SK-N-SH (cell line): ENCODE data around the gene MSTN. TPM values are rescaled to one million over a fixed set of nuclear protein-coding genes. Genes with fewer than 3 reads are reported as not detected.

Experiments used
- CTCF ChIA-PET: fragments of 300-600, 350-600 bp; formaldehyde crosslinking; extraction: SDS; loops from one replicate; lab custom pipeline; 2021; lab: Yijun Ruan, JAX
- POLR2A ChIA-PET: fragments of 350-600 bp; sonication (Branson Sonifier 250); formaldehyde crosslinking; extraction: SDS; loops from one replicate; lab custom pipeline; 2020; ENCODE audit warnings: antibody characterized with exemption, inconsistent platforms; lab: Yijun Ruan, JAX
- DNase-seq: peaks from one replicate; pipeline ENCODE4 v3.0.0; 2012
- H2AFZ ChIP-seq: fragments of 200-600 bp; sonication (generic); 2 replicates; pipeline ENCODE4 v1.8.1; 2016; ENCODE audit warnings: antibody characterized with exemption, mild to moderate bottlenecking, low read depth
- H3F3A ChIP-seq: fragments of 200-600 bp; sonication (generic); replicated peaks from 2 replicates; pipeline ENCODE3; 2016; ENCODE audit warnings: antibody characterized with exemption, mild to moderate bottlenecking; ENCODE audit not compliant: insufficient read depth
- H3K27ac ChIP-seq, 2 experiments: fragments of 200-500 bp in 1 of 2; fragments of 200-600 bp in 1 of 2; sonication (Bioruptor generic) in 1 of 2; sonication (generic), shearing (Covaris generic) in 1 of 2; 2 replicates each; pipeline versions ENCODE4 v1.5.1 to v1.6.1; 2014 to 2016; ENCODE audit warnings: low read depth in 2 of 2, inconsistent platforms in 1 of 2, low read length in 1 of 2, mild to moderate bottlenecking in 1 of 2, mixed read lengths in 1 of 2
- H3K27me3 ChIP-seq: fragments of 200-600 bp; sonication (generic), shearing (Covaris generic); 2 replicates; pipeline ENCODE4 v1.6.1; 2016; ENCODE audit warnings: mixed run types; ENCODE audit not compliant: insufficient read depth
- H3K36me3 ChIP-seq, 2 experiments: fragments of 200-500 bp in 1 of 2; fragments of 200-600 bp in 1 of 2; sonication (Bioruptor generic) in 1 of 2; sonication (generic) in 1 of 2; replicated peaks in 1 of 2; 2 replicates each; pipeline versions ENCODE3 to v1.5.1; 2014 to 2016; ENCODE audit warnings: low read length in 1 of 2, mild to moderate bottlenecking in 1 of 2; ENCODE audit not compliant: insufficient read depth in 2 of 2, control insufficient read depth in 1 of 2
- H3K4me1 ChIP-seq, 2 experiments: fragments of 200-500 bp in 1 of 2; fragments of 200-600 bp in 1 of 2; sonication (Bioruptor generic) in 1 of 2; sonication (generic), shearing (Covaris generic) in 1 of 2; 2 replicates each; pipeline versions ENCODE4 v1.5.1 to v1.6.1; 2014 to 2016; ENCODE audit warnings: low read depth in 1 of 2, low read length in 1 of 2, mixed run types in 1 of 2; ENCODE audit not compliant: insufficient read depth in 2 of 2, control insufficient read depth in 1 of 2
- H3K4me2 ChIP-seq: fragments of 200-600 bp; sonication (generic), shearing (Covaris generic); 2 replicates; pipeline ENCODE4 v1.6.1; 2017; ENCODE audit warnings: mixed run types
- H3K4me3 ChIP-seq, 2 experiments: fragments of 200-500 bp in 1 of 2; fragments of 200-600 bp in 1 of 2; sonication (Bioruptor generic) in 1 of 2; sonication (generic), shearing (Covaris generic) in 1 of 2; 2 replicates each; pipeline versions ENCODE4 v1.5.1 to v1.8.1; 2014 to 2016; ENCODE audit warnings: low read depth in 2 of 2, inconsistent platforms in 1 of 2, low read length in 1 of 2, mild to moderate bottlenecking in 1 of 2, mixed read lengths in 1 of 2, moderate library complexity in 1 of 2
- H3K79me2 ChIP-seq: fragments of 200-600 bp; sonication (generic); 2 replicates; pipeline ENCODE4 v1.8.1; 2017; ENCODE audit warnings: mild to moderate bottlenecking; ENCODE audit not compliant: insufficient read depth
- H3K9ac ChIP-seq: fragments of 200-600 bp; sonication (generic); 2 replicates; pipeline ENCODE4 v1.6.1; 2017; ENCODE audit warnings: mixed run types
- H3K9me2 ChIP-seq: fragments of 200-600 bp; sonication (generic); 2 replicates; pipeline ENCODE4 v1.6.1; 2017; ENCODE audit warnings: mixed run types
- H3K9me3 ChIP-seq: fragments of 200-600 bp; sonication (generic); 2 replicates; pipeline ENCODE4 v1.6.1; 2017; ENCODE audit warnings: mixed run types, mild to moderate bottlenecking, moderate library complexity
- H4K20me1 ChIP-seq: fragments of 200-600 bp; sonication (generic); 2 replicates; pipeline ENCODE4 v1.6.1; 2017; ENCODE audit warnings: mild to moderate bottlenecking, mixed run types; ENCODE audit not compliant: insufficient read depth
- ELF1 ChIP-seq: IDR thresholded peaks from 2 replicates; pipeline ENCODE4 v1.4.0; 2012
- EP300 ChIP-seq, 2 experiments: IDR thresholded peaks; 2 replicates each; pipeline versions ENCODE4 v1.4.0 to v1.6.1; 2012; ENCODE audit warnings: borderline replicate concordance in 1 of 2, low read depth in 1 of 2, low read length in 1 of 2
- GABPA ChIP-seq: IDR thresholded peaks from 2 replicates; pipeline ENCODE4 v1.4.0; 2012; ENCODE audit warnings: low read depth, mild to moderate bottlenecking
- GATA2 ChIP-seq: sonication (generic); formaldehyde crosslinking; IDR thresholded peaks from 2 replicates; pipeline ENCODE4 v1.5.0; 2020; ENCODE audit warnings: mild to moderate bottlenecking, missing genetic modification reagents
- IRF3 ChIP-seq: fragments of 150-350 bp; IDR thresholded peaks from 2 replicates; pipeline ENCODE4 v1.6.1; 2016; ENCODE audit warnings: mild to moderate bottlenecking, low read depth, low read length
- MXI1 ChIP-seq: IDR thresholded peaks from 2 replicates; pipeline ENCODE4 v1.6.1; 2012; ENCODE audit warnings: mild to moderate bottlenecking, low read depth, low read length, improper control_type of control experiment
- NFIC ChIP-seq: IDR thresholded peaks from 2 replicates; pipeline ENCODE4 v1.4.0; 2012; ENCODE audit warnings: borderline replicate concordance
- NRF1 ChIP-seq: IDR thresholded peaks from 2 replicates; pipeline ENCODE4 v1.6.1; 2012; ENCODE audit warnings: low read depth, mild to moderate bottlenecking, low read length
- POLR2AphosphoS5 ChIP-seq: IDR thresholded peaks from 2 replicates; pipeline ENCODE4 v1.6.1; 2012; ENCODE audit warnings: low read depth, low read length
- RCOR1 ChIP-seq: fragments of 150-350 bp; IDR thresholded peaks from 2 replicates; pipeline ENCODE4 v1.6.1; 2017; ENCODE audit warnings: antibody characterized with exemption, low read length
- REST ChIP-seq: IDR thresholded peaks from 2 replicates; pipeline ENCODE4 v1.6.1; 2012; ENCODE audit warnings: mild to moderate bottlenecking, low read depth, low read length, moderate library complexity
- RFX5 ChIP-seq: IDR thresholded peaks from 2 replicates; pipeline ENCODE4 v1.6.1; 2012; ENCODE audit warnings: mild to moderate bottlenecking, improper control_type of control experiment, low read length
- RXRA ChIP-seq: IDR thresholded peaks from 2 replicates; pipeline ENCODE4 v1.4.0; 2012; ENCODE audit warnings: low read depth, mild to moderate bottlenecking, borderline replicate concordance
- SIN3A ChIP-seq: IDR thresholded peaks from 2 replicates; pipeline ENCODE4 v1.6.1; 2012; ENCODE audit warnings: low read depth, mild to moderate bottlenecking, low read length, moderate library complexity, borderline replicate concordance
- SMC3 ChIP-seq: IDR thresholded peaks from 2 replicates; pipeline ENCODE4 v1.6.1; 2012; ENCODE audit warnings: low read depth, low read length, improper control_type of control experiment
- TAF1 ChIP-seq: IDR thresholded peaks from 2 replicates; pipeline ENCODE4 v1.6.1; 2012; ENCODE audit warnings: low read depth, mild to moderate bottlenecking, low read length, moderate library complexity, borderline replicate concordance
- TCF12 ChIP-seq: IDR thresholded peaks from 2 replicates; pipeline ENCODE4 v1.4.0; 2012
- TEAD4 ChIP-seq: IDR thresholded peaks from 2 replicates; pipeline ENCODE4 v1.4.0; 2012; ENCODE audit warnings: mild to moderate bottlenecking, borderline replicate concordance; ENCODE audit not compliant: insufficient read depth
- USF1 ChIP-seq: IDR thresholded peaks from 2 replicates; pipeline ENCODE4 v1.4.0; 2012; ENCODE audit warnings: low read depth, borderline replicate concordance
- YY1 ChIP-seq: IDR thresholded peaks from 2 replicates; pipeline ENCODE4 v1.4.0; 2012; ENCODE audit warnings: low read depth, mild to moderate bottlenecking
- polyA plus RNA-seq, 3 experiments: library from polyadenylated mRNA; depleted of rRNA; stranded (reverse); fragments of >200 nt; gene quantifications; 2 replicates each; pipeline ENCODE4 v1.2.3, GENCODE V29; 2012

MSTN gene
- polyA plus RNA-seq, 1 of the 3 experiments (the other 2 are of a cell fraction): 0.05 TPM

DNA sequence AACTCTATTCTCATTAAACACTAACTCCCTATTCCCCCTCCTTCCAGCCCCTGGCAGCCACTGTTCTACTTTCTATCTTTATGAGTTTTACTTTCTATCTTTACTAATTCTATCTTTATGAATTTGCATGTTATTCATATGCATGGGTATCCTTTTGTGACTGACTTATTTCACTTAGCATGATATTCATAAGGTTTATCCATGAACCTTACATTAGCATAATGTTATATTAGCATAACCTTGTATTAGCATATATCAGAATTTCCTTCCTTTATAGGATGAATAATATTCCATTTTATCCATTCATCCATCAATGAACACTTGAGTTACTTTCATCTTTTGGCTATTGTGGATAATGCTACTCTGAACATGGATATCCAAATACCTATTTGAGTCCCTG, 41.8 kb downstream of the MSTN start:
- Histone ChIP-seq H3K9ac (no peak overlapping the region), H3K36me3 (no peaks in the 10 kb centered on the region), H2AFZ (no peak overlapping the region), H3K4me1 (no peaks in the 10 kb centered on the region), H3K4me3 (no peak overlapping the region), H3K4me2 (no peak overlapping the region), H3K27me3 (no peaks in the 10 kb centered on the region), H3K27ac (no peak overlapping the region), H3K9me2 (no peaks in the 10 kb centered on the region), H3K9me3 (peaks cover 12% of the 10 kb centered on the region; the same call in 1 of the 2 replicates), H3F3A (no peaks in the 10 kb centered on the region), H4K20me1 (no peaks in the 10 kb centered on the region), H3K79me2 (no peaks in the 10 kb centered on the region)
- POLR2A ChIA-PET: no interaction called here
- TF ChIP-seq IRF3 (no peak), MXI1 (no peak), POLR2AphosphoS5 (no peak), SIN3A (no peak), USF1 (no peak), GABPA (no peak), NRF1 (no peak), NFIC (no peak), TAF1 (no peak), TCF12 (no peak), GATA2 (CRISPR knock-in tag) (no peak), RFX5 (no peak), ELF1 (no peak), YY1 (no peak), SMC3 (no peak), REST (no peak), RXRA (no peak), RCOR1 (no peak), TEAD4 (no peak), EP300 (IDR thresholded peaks at IDR 0.05; ENCODE audit: borderline replicate concordance in 1 of 2, low read depth in 1 of 2, low read length in 1 of 2) (no peak)
- DNase-seq: no peak
- CTCF ChIA-PET: interaction anchor here (0.9 kb wide), 1 partner anchor 12 kb away, joined by 4 read pairs; no protein-coding TSS in a partner anchor
